GM23248 (cell line): Measurements from ENCODE around the gene PLVAP. TPM values are rescaled to one million over a fixed set of nuclear protein-coding genes. Genes with fewer than 3 reads are reported as not detected.

Source experiments
- DNase-seq: peaks from one replicate; pipeline ENCODE4 v3.0.0-alpha.2; 2015
- H2AFZ ChIP-seq: fragments of 200-600 bp; sonication (generic); 2 replicates; pipeline ENCODE4 v1.6.1; 2016; ENCODE audit warnings: antibody characterized with exemption
- H3F3A ChIP-seq: fragments of 200-600 bp; sonication (generic); 2 replicates; pipeline ENCODE4 v1.6.1; 2016; ENCODE audit warnings: mild to moderate bottlenecking, antibody characterized with exemption, mixed run types; ENCODE audit not compliant: insufficient read depth
- H3K27ac ChIP-seq: fragments of 200-600 bp; sonication (generic); 2 replicates; pipeline ENCODE4 v1.5.1; 2016; ENCODE audit warnings: mild to moderate bottlenecking
- H3K27me3 ChIP-seq: fragments of 200-600 bp; sonication (generic); replicated peaks from 2 replicates; pipeline ENCODE4 v1.6.1; 2016; ENCODE audit warnings: mild to moderate bottlenecking; ENCODE audit not compliant: insufficient read depth
- H3K36me3 ChIP-seq: fragments of 200-600 bp; sonication (generic); 2 replicates; pipeline ENCODE4 v1.6.1; 2016; ENCODE audit warnings: low read depth, mild to moderate bottlenecking
- H3K4me1 ChIP-seq: fragments of 200-600 bp; sonication (generic); 2 replicates; pipeline ENCODE4 v1.6.1; 2016; ENCODE audit warnings: mild to moderate bottlenecking; ENCODE audit not compliant: insufficient read depth
- H3K4me2 ChIP-seq: fragments of 200-600 bp; sonication (generic); one replicate; pipeline ENCODE4 v1.6.1; 2016; ENCODE audit warnings: mild to moderate bottlenecking; ENCODE audit not compliant: unreplicated experiment
- H3K4me3 ChIP-seq: fragments of 200-600 bp; sonication (generic); 2 replicates; pipeline ENCODE4 v1.5.1; 2016; ENCODE audit warnings: mild to moderate bottlenecking
- H3K79me2 ChIP-seq: fragments of 200-600 bp; sonication (generic); 2 replicates; pipeline ENCODE4 v1.6.1; 2016; ENCODE audit warnings: mild to moderate bottlenecking; ENCODE audit not compliant: insufficient read depth
- H3K9ac ChIP-seq: fragments of 200-600 bp; sonication (generic); 2 replicates; pipeline ENCODE4 v1.6.1; 2016; ENCODE audit warnings: mild to moderate bottlenecking
- H3K9me2 ChIP-seq: fragments of 200-600 bp; sonication (generic); 2 replicates; pipeline ENCODE4 v1.6.1; 2016; ENCODE audit warnings: mixed run types, mild to moderate bottlenecking, moderate library complexity; ENCODE audit not compliant: insufficient read depth
- H3K9me3 ChIP-seq: fragments of 200-600 bp; sonication (generic); one replicate; pipeline ENCODE4 v1.6.1; 2017; ENCODE audit warnings: low read depth
- H4K20me1 ChIP-seq: fragments of 200-600 bp; sonication (generic); 2 replicates; pipeline ENCODE4 v1.6.0; 2016; ENCODE audit not compliant: insufficient read depth
- EZH2 ChIP-seq: fragments of 200-600 bp; sonication (generic); IDR thresholded peaks from 2 replicates; pipeline ENCODE4 v1.6.1; 2018; ENCODE audit warnings: antibody characterized with exemption, mild to moderate bottlenecking; ENCODE audit not compliant: insufficient read depth, poor library complexity, severe bottlenecking
- EZH2phosphoT487 ChIP-seq: fragments of 200-600 bp; sonication (generic); IDR thresholded peaks from 2 replicates; pipeline ENCODE4 v1.6.1; 2018; ENCODE audit warnings: antibody characterized with exemption, moderate library complexity, mild to moderate bottlenecking, low read depth; ENCODE audit not compliant: insufficient read depth
- WGBS, 2 experiments: methylation state at CpG; one replicate each; pipeline ENCODE4 v1.1.6; 2015 to 2017; ENCODE audit warnings: low lambda C conversion rate in 2 of 2, low coverage in 1 of 2; ENCODE audit errors: missing lambda C conversion rate in 2 of 2; 5-methylcytosine and 5-hydroxymethylcytosine counted together
- in situ Hi-C: fragments of 300-500 bp; cut with MboI; formaldehyde crosslinking; loops from 2 replicates; pipeline ENCODE4 v1.15.0; 2020
- polyA plus RNA-seq: library from polyadenylated mRNA; unstranded; fragments of >200 nt; fragmentation: Nextera tagmentation; extraction: Ambion mirVana; gene quantifications from 2 replicates; pipeline ENCODE4 v1.2.1, GENCODE V29; 2016
- total RNA-seq: library from RNA; depleted of rRNA; stranded (reverse); fragments of >200 nt; shearing (Covaris generic); gene quantifications from 2 replicates; pipeline ENCODE4 v1.2.3, GENCODE V29; 2014; rRNA removed

Gene PLVAP
- total and polyA plus RNA-seq, 2 experiments from 2014 or later = not detected

- Histone ChIP-seq H3K4me3 (0 out of 2 replicates have a peak overlapping the region, but pooled peaks have one; percentile 77), H3K9me3 (no peaks in the 10 kb centered on the region), H3K27me3 (no peaks in the 10 kb centered on the region), H3K4me2 (peak overlapping the region; percentile 72), H3K27ac (no peak overlapping the region), H3K9ac (no peak overlapping the region), H3K4me1 (peaks cover 22% of the 10 kb centered on the region), H3K36me3 (no peaks in the 10 kb centered on the region), H3K79me2 (peaks cover 15% of the 10 kb centered on the region), H2AFZ (peak overlapping the region; percentile 84), H3F3A (peaks cover 18% of the 10 kb centered on the region), H3K9me2 (no peaks in the 10 kb centered on the region), H4K20me1 (no peaks in the 10 kb centered on the region)
- no peak for TF ChIP-seq EZH2
- TF ChIP-seq EZH2phosphoT487 = no peak
- peak; percentile 62 for DNase-seq
- 29 to 34% methylated on average over 12 of the region's 12 CpGs for WGBS, 2 experiments
- in situ Hi-C loops = loop anchor here (10.0 kb wide), 1 partner anchor 81 kb away; no protein-coding TSS in a partner anchor
These were observed 73.2 kb downstream of the PLVAP start for GRCh38 chr19:17303940-17304267.

- in situ Hi-C loops = loop anchor here (10.0 kb wide), 1 partner anchor 81 kb away; no protein-coding TSS in a partner anchor
These were observed 73.8 kb downstream of the PLVAP start, which contains the start of gene ABHD8 for GRCh38 chr19:17303167-17303939. Gene ABHD8 (minus strand): TSS chr19:17303425. CDS start chr19:17301616, 1,809 bp downstream.

GRCh38 chr19:17302391-17303166, 74.6 kb downstream of the PLVAP start:
- Histone ChIP-seq H3K4me2 (peak overlapping the region; percentile 63), H3K9ac (peak overlapping the region; percentile 66), H3K27me3 (no peaks in the 10 kb centered on the region), H3F3A (peaks cover 18% of the 10 kb centered on the region), H3K27ac (no peak overlapping the region), H3K79me2 (peaks cover 11% of the 10 kb centered on the region), H3K4me3 (peak overlapping the region; percentile 77), H2AFZ (peak overlapping the region; percentile 84), H3K9me3 (no peaks in the 10 kb centered on the region), H3K4me1 (peaks cover 22% of the 10 kb centered on the region), H3K36me3 (no peaks in the 10 kb centered on the region), H3K9me2 (no peaks in the 10 kb centered on the region), H4K20me1 (no peaks in the 10 kb centered on the region)
- DNase-seq = no peak
- in situ Hi-C loops = loop anchor here (10.0 kb wide), 1 partner anchor 82 kb away; no protein-coding TSS in a partner anchor
- no peak for TF ChIP-seq EZH2
- no peak for TF ChIP-seq EZH2phosphoT487
- 16 to 18% methylated on average over 18 to 27 of the region's 29 CpGs for WGBS, 2 experiments

More at GRCh38 chr19:17303167-17303939, 73.8 kb downstream of the PLVAP start, which contains the start of gene ABHD8:
- Histone ChIP-seq H3K4me1 (peaks cover 22% of the 10 kb centered on the region), H3K4me2 (peak within 1 kb of the TSS; percentile 72), H3K4me3 (peak within 1 kb of the TSS; percentile 77), H3K27ac (no peak within 1 kb of the TSS), H3F3A (peaks cover 18% of the 10 kb centered on the region), H3K79me2 (peaks cover 15% of the 10 kb centered on the region), H3K36me3 (no peaks in the 10 kb centered on the region), H3K9ac (peak within 1 kb of the TSS; percentile 66), H3K27me3 (no peaks in the 10 kb centered on the region), H2AFZ (peak within 1 kb of the TSS; percentile 84), H4K20me1 (no peaks in the 10 kb centered on the region), H3K9me2 (no peaks in the 10 kb centered on the region), H3K9me3 (no peaks in the 10 kb centered on the region)
- TF ChIP-seq EZH2phosphoT487 = no peak
- no peak for TF ChIP-seq EZH2
- 1% methylated on average over 35 to 36 of the region's 52 CpGs for whole genome bisulfite sequencing, 2 experiments
- peak; percentile 98 for DNase-seq

Other genes starting within 250 kb of the PLVAP start
- gene USE1, start 162.0 kb downstream of the PLVAP start, total RNA-seq = 13.2 and 29.0 TPM in 2 replicates
- gene USE1, start 162.0 kb downstream of the PLVAP start, polyA plus RNA-seq = 29.6 and 32.3 TPM in 2 replicates
- 1.3 and 1.8 TPM in 2 replicates for gene OCEL1, start 151.1 kb downstream of the PLVAP start, total RNA-seq
- gene OCEL1, start 151.1 kb downstream of the PLVAP start, polyA plus RNA-seq = 17.1 and 17.4 TPM in 2 replicates
- gene NR2F6, start 131.4 kb downstream of the PLVAP start, total RNA-seq = 82.5 and 96.7 TPM in 2 replicates
- gene NR2F6, start 131.4 kb downstream of the PLVAP start, polyA plus RNA-seq = 11.7 and 14.1 TPM in 2 replicates
- not detected in 2 replicates for gene USHBP1, start 112.6 kb downstream of the PLVAP start, total RNA-seq
- gene USHBP1, start 112.6 kb downstream of the PLVAP start, polyA plus RNA-seq = not detected in 2 replicates
- gene BABAM1, start 109.9 kb downstream of the PLVAP start, total RNA-seq = 78.5 and 82.7 TPM in 2 replicates
- 90.3 and 99.6 TPM in 2 replicates for gene BABAM1, start 109.9 kb downstream of the PLVAP start, polyA plus RNA-seq
- 0.54 and 1.4 TPM in 2 replicates for gene ANKLE1, start 95.4 kb downstream of the PLVAP start, total RNA-seq
- 0.14 and 0.31 TPM in 2 replicates for gene ANKLE1, start 95.4 kb downstream of the PLVAP start, polyA plus RNA-seq
- 10.9 and 19.1 TPM in 2 replicates for gene ABHD8, start 73.9 kb downstream of the PLVAP start, total RNA-seq
- 8.7 and 9.1 TPM in 2 replicates for gene ABHD8, start 73.9 kb downstream of the PLVAP start, polyA plus RNA-seq
- gene MRPL34, start 71.5 kb downstream of the PLVAP start, total RNA-seq = 14.7 and 23.0 TPM in 2 replicates
- 74.5 and 78.8 TPM in 2 replicates for gene MRPL34, start 71.5 kb downstream of the PLVAP start, polyA plus RNA-seq
- gene DDA1, start 67.8 kb downstream of the PLVAP start, total RNA-seq = 10.9 and 40.8 TPM in 2 replicates
- 87.8 and 96.9 TPM in 2 replicates for gene DDA1, start 67.8 kb downstream of the PLVAP start, polyA plus RNA-seq
- gene ANO8, start 42.5 kb downstream of the PLVAP start, total RNA-seq = 2.8 and 4.0 TPM in 2 replicates
- gene ANO8, start 42.5 kb downstream of the PLVAP start, polyA plus RNA-seq = 0.52 and 0.61 TPM in 2 replicates
- 11.4 and 14.8 TPM in 2 replicates for gene GTPBP3, start 39.8 kb downstream of the PLVAP start, total RNA-seq
- gene GTPBP3, start 39.8 kb downstream of the PLVAP start, polyA plus RNA-seq = 7.6 and 7.9 TPM in 2 replicates
- not detected in 2 replicates for gene CCDC194, start 16.9 kb upstream of the PLVAP start, total RNA-seq
- gene CCDC194, start 16.9 kb upstream of the PLVAP start, polyA plus RNA-seq = not detected in 2 replicates
- not detected in 2 replicates for gene BST2, start 28.3 kb upstream of the PLVAP start, total RNA-seq
- gene BST2, start 28.3 kb upstream of the PLVAP start, polyA plus RNA-seq = 0.75 and 0.79 TPM in 2 replicates
- 68.3 and 73.9 TPM in 2 replicates for gene MVB12A, start 42.7 kb upstream of the PLVAP start, total RNA-seq
- 49.6 and 55.3 TPM in 2 replicates for gene MVB12A, start 42.7 kb upstream of the PLVAP start, polyA plus RNA-seq
- gene TMEM221, start 71.3 kb upstream of the PLVAP start, total RNA-seq = 0.22 TPM in 1 of 2 replicates, not detected in the other
- gene TMEM221, start 71.3 kb upstream of the PLVAP start, polyA plus RNA-seq = 0.30 TPM in 1 of 2 replicates, not detected in the other
- not detected in 2 replicates for gene NXNL1, start 83.6 kb upstream of the PLVAP start, total RNA-seq
- not detected in 2 replicates for gene NXNL1, start 83.6 kb upstream of the PLVAP start, polyA plus RNA-seq
- 30.0 and 34.0 TPM in 2 replicates for gene SLC27A1, start 93.2 kb upstream of the PLVAP start, total RNA-seq
- 20.4 and 21.9 TPM in 2 replicates for gene SLC27A1, start 93.2 kb upstream of the PLVAP start, polyA plus RNA-seq
- gene PGLS, start 134.3 kb upstream of the PLVAP start, total RNA-seq = 96.0 and 125 TPM in 2 replicates
- gene PGLS, start 134.3 kb upstream of the PLVAP start, polyA plus RNA-seq = 135 and 140 TPM in 2 replicates
- 126 and 134 TPM in 2 replicates for gene COLGALT1, start 178.3 kb upstream of the PLVAP start, total RNA-seq
- gene COLGALT1, start 178.3 kb upstream of the PLVAP start, polyA plus RNA-seq = 98.9 and 104 TPM in 2 replicates